Esophagus (tissue), 2 donors: ENCODE data around the gene METTL25B. TPM values are rescaled to one million over a fixed set of nuclear protein-coding genes. Genes with fewer than 3 reads are reported as not detected.

Source experiments
- H3K27ac ChIP-seq, 2 donors: one replicate each; pipeline ENCODE4 v1.5.1; 2013; ENCODE audit warnings: low read depth in 2 of 2, mild to moderate bottlenecking in 2 of 2, inconsistent platforms in 1 of 2, low read length in 1 of 2, moderate library complexity in 1 of 2
- H3K27me3 ChIP-seq, 2 donors: one replicate each; pipeline ENCODE4 v1.6.1; 2013; ENCODE audit warnings: low read length in 2 of 2, control low read depth in 1 of 2, mild to moderate bottlenecking in 1 of 2; ENCODE audit not compliant: insufficient read depth in 2 of 2, control insufficient read depth in 1 of 2
- H3K36me3 ChIP-seq, 2 donors: one replicate each; pipeline ENCODE4 v1.6.1; 2013; ENCODE audit warnings: low read length in 1 of 2; ENCODE audit not compliant: control insufficient read depth in 2 of 2, insufficient read depth in 2 of 2
- H3K4me1 ChIP-seq, 2 donors: one replicate each; pipeline ENCODE4 v1.6.1; 2013; ENCODE audit warnings: low read length in 1 of 2; ENCODE audit not compliant: control insufficient read depth in 2 of 2, insufficient read depth in 2 of 2
- H3K4me3 ChIP-seq, 2 donors: one replicate each; pipeline ENCODE4 v1.5.1; 2013; ENCODE audit warnings: low read length in 2 of 2, mild to moderate bottlenecking in 2 of 2, low read depth in 1 of 2, moderate library complexity in 1 of 2
- H3K9me3 ChIP-seq, 2 donors: one replicate each; pipeline ENCODE4 v1.6.1; 2013; ENCODE audit warnings: mild to moderate bottlenecking in 2 of 2, low read depth in 1 of 2, low read length in 1 of 2, moderate library complexity in 1 of 2; ENCODE audit not compliant: control insufficient read depth in 2 of 2, insufficient read depth in 1 of 2
- whole genome bisulfite sequencing, 2 donors: extraction: QIAGEN DNeasy Blood & Tissue Kit; methylation state at CpG; one replicate each; pipeline ENCODE4 v1.1.7; 2013; 5-methylcytosine and 5-hydroxymethylcytosine counted together
- polyA plus RNA-seq, 2 donors: library from polyadenylated mRNA; stranded (reverse); fragments of 200-250 nt; gene quantifications; one replicate each; pipeline ENCODE4 v1.2.3, GENCODE V29; 2013
- donor health status: healthy with polysubstance abuse.
- donor health status: Bipolar disorder and iron deficiency.

METTL25B gene
- polyA plus RNA-seq, 2 donors: 18.5 to 38.3 TPM

- H3K4me3 ChIP-seq: no peak overlapping the region
- no peak overlapping the region for H3K27ac ChIP-seq
- 56 to 67% methylated on average over 4 of the region's 4 CpGs for WGBS, 2 donors
- peaks cover 0 to 3% of the 10 kb centered on the region in 2 donors for H3K36me3 ChIP-seq
- peaks cover 0 to 4% of the 10 kb centered on the region in 2 donors for H3K4me1 ChIP-seq
- H3K9me3 ChIP-seq: no peaks in the 10 kb centered on the region
- H3K27me3 ChIP-seq: no peaks in the 10 kb centered on the region
Measured at GRCh38 chr1:156776942-156777341, 48.7 kb downstream of the METTL25B start.

- Histone ChIP-seq H3K4me1 (peaks cover 0 to 4% of the 10 kb centered on the region in 2 donors), H3K27me3 (no peaks in the 10 kb centered on the region), H3K36me3 (peaks cover 0 to 3% of the 10 kb centered on the region in 2 donors), H3K9me3 (no peaks in the 10 kb centered on the region), H3K4me3 (no peak overlapping the region), H3K27ac (no peak overlapping the region)
- 26 to 46% methylated on average over 1 of the region's 1 CpG for WGBS, 2 donors
Measured at GRCh38 chr1:156777573-156777972, 49.3 kb downstream of the METTL25B start.

GRCh38 chr1:156781585-156782186 lies 53.4 kb downstream of the METTL25B start:
- no peak overlapping the region for H3K27ac ChIP-seq
- H3K4me1 ChIP-seq: peaks cover 0 to 2% of the 10 kb centered on the region in 2 donors
- H3K9me3 ChIP-seq: no peaks in the 10 kb centered on the region
- no peaks in the 10 kb centered on the region for H3K27me3 ChIP-seq
- no peak overlapping the region for H3K4me3 ChIP-seq
- peaks cover 7 to 17% of the 10 kb centered on the region in 2 donors for H3K36me3 ChIP-seq

GRCh38 chr1:156785458-156785857 lies 57.2 kb downstream of the METTL25B start:
- Histone ChIP-seq H3K27me3 (no peaks in the 10 kb centered on the region), H3K4me3 (no peak overlapping the region), H3K36me3 (peaks cover 11 to 22% of the 10 kb centered on the region in 2 donors), H3K9me3 (no peaks in the 10 kb centered on the region), H3K27ac (no peak overlapping the region), H3K4me1 (no peaks in the 10 kb centered on the region)
- WGBS, 2 donors: 88 to 91% methylated on average over 6 of the region's 6 CpGs

Other genes starting within 250 kb of the METTL25B start
- 10 to 100 TPM in 1 of 2 donors, 1 to 10 TPM in 1; 8.5 to 13.5 TPM for gene MEF2D, start 227.7 kb upstream of the METTL25B start, polyA plus RNA-seq
- gene IQGAP3, start 155.9 kb upstream of the METTL25B start, polyA plus RNA-seq: 1 to 10 TPM; 3.8 to 7.8 TPM
- under 1 TPM in 1 of 2 donors, not detected in 1; 0.08 TPM for gene TTC24, start 148.7 kb upstream of the METTL25B start, polyA plus RNA-seq
- gene NAXE, start 136.7 kb upstream of the METTL25B start, polyA plus RNA-seq: 10 to 100 TPM; 29.9 to 70.9 TPM
- gene GPATCH4, start 127.0 kb upstream of the METTL25B start, polyA plus RNA-seq: 10 to 100 TPM; 14.3 to 20.8 TPM
- under 1 TPM; 0.14 to 0.28 TPM for gene HAPLN2, start 109.1 kb upstream of the METTL25B start, polyA plus RNA-seq
- gene BCAN, start 86.4 kb upstream of the METTL25B start, polyA plus RNA-seq: under 1 TPM; 0.01 to 0.04 TPM
- gene NES, start 51.1 kb upstream of the METTL25B start, polyA plus RNA-seq: 1 to 10 TPM; 2.4 to 3.0 TPM
- 1,000 to 10,000 TPM; 1,310 to 1,799 TPM for gene CRABP2, start 22.9 kb upstream of the METTL25B start, polyA plus RNA-seq
- 10 to 100 TPM in 1 of 2 donors, 1 to 10 TPM in 1; 8.5 to 16.5 TPM for gene ISG20L2, start 297 bp downstream of the METTL25B start, polyA plus RNA-seq
- 10 to 100 TPM; 79.3 to 81.0 TPM for gene MRPL24, start 12.6 kb downstream of the METTL25B start, polyA plus RNA-seq
- 100 to 1,000 TPM in 1 of 2 donors, 10 to 100 TPM in 1; 88.6 to 150 TPM for gene HDGF, start 23.2 kb downstream of the METTL25B start, polyA plus RNA-seq
- gene PRCC, start 39.1 kb downstream of the METTL25B start, polyA plus RNA-seq: 10 to 100 TPM; 36.6 to 41.8 TPM
- gene SH2D2A, start 88.4 kb downstream of the METTL25B start, polyA plus RNA-seq: under 1 TPM; 0.90 to 1.00 TPM
- gene INSRR, start 130.6 kb downstream of the METTL25B start, polyA plus RNA-seq: under 1 TPM in 1 of 2 donors, not detected in 1; 0.01 TPM
- under 1 TPM; 0.06 to 0.08 TPM for gene NTRK1, start 132.4 kb downstream of the METTL25B start, polyA plus RNA-seq
- 1 to 10 TPM; 1.5 to 1.7 TPM for gene PEAR1, start 165.2 kb downstream of the METTL25B start, polyA plus RNA-seq
- gene LRRC71, start 192.2 kb downstream of the METTL25B start, polyA plus RNA-seq: under 1 TPM in 1 of 2 donors, not detected in 1; 0.04 TPM